ENCODE measurements around the gene BEST2.

DNA sequence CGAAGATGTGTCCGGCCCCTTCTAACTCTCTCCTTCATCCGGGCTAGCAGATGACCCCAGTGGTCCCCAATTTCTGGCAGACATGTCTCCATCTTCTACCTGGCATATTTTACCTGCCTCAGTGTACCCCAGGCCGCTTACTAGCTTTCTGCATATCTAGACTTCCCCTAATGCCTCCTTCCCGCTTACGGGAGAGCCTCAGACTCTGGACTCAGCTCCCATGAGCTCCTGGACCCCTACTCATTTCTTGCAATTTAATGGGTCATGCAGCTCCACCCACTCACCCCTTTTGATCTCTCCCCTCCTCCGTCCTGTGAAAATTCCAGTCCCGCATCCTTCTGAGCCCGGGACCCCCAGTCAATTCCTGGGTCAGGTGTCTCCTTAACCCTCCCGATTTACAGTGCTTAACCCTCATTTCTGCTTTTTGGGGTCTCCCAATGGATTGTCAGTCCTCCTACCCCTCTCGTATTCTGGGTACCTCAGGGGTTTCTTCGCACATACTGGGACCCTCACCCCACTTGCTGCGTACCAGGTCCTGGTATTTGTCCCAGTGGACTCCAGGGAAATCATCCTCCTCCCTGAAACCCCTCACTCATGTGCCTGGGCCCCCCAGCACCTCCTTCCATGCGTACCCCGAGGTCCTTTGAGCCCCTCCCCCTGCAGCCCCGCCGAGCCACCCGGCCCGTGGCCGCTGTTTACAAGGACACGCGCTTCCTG lies 39.2 kb downstream of the BEST2 start:
- TF ChIP-seq, protein P1, sequence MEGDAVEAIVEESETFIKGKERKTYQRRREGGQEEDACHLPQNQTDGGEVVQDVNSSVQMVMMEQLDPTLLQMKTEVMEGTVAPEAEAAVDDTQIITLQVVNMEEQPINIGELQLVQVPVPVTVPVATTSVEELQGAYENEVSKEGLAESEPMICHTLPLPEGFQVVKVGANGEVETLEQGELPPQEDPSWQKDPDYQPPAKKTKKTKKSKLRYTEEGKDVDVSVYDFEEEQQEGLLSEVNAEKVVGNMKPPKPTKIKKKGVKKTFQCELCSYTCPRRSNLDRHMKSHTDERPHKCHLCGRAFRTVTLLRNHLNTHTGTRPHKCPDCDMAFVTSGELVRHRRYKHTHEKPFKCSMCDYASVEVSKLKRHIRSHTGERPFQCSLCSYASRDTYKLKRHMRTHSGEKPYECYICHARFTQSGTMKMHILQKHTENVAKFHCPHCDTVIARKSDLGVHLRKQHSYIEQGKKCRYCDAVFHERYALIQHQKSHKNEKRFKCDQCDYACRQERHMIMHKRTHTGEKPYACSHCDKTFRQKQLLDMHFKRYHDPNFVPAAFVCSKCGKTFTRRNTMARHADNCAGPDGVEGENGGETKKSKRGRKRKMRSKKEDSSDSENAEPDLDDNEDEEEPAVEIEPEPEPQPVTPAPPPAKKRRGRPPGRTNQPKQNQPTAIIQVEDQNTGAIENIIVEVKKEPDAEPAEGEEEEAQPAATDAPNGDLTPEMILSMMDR (IDR thresholded peaks at IDR 0.05; ENCODE audit: low read length): no peak
- TF ChIP-seq EZH2 (optimal IDR thresholded peaks at IDR 0.05; ENCODE audit: low read depth, low read length): no peak

Measured in MM.1S (cell line).